Measurements from ENCODE around the gene SIMC1. TPM values are rescaled to one million over a fixed set of nuclear protein-coding genes. Genes with fewer than 3 reads are reported as not detected.

Gene SIMC1
- total RNA-seq, 1 experiment from 2014 or later, result 6.5 TPM

DNA sequence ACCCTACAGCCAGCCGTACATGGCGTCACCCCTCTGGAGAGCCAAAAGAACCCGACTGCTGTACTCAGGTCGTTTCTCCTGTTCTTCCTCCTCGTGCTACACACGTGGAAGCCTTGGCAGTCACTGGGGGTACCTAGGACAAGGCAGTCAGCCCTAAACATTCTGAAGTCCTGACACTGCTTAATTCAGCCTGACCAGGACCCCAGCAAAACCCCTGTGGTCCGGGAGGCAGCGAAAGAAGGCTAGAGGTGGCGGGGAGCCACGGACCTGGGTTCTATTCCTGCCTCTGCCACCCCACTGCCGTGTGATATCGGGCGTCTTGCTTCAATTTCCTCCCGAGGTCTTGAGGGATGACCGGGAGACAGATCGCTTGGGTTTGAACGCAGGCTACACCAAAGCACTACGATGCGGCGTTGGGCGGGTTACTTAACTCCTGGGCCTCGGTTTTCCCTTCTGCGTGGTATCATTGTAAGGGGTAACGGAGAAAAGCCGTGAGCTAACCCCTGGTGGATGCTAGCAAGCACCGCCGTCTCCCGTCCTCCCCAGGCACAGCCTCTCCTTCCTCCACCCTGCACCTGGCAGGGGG is 126.6 kb downstream of the SIMC1 start:
- H3K36me3 ChIP-seq (ENCODE audit: low read depth), result no peaks in the 10 kb centered on the region
- H3K27ac ChIP-seq, result no peak overlapping the region
- no peak overlapping the region for H2AFZ ChIP-seq
- no peak overlapping the region for H3K4me3 ChIP-seq
- H3K9me3 ChIP-seq (ENCODE audit: insufficient read depth, low read depth), result no peaks in the 10 kb centered on the region
- BruUV-seq (replicated peaks), result no TSS peak
- H4K20me1 ChIP-seq (ENCODE audit: insufficient read depth), result no peaks in the 10 kb centered on the region
- H3K9me2 ChIP-seq (ENCODE audit: insufficient read depth), result no peaks in the 10 kb centered on the region
- ChIA-PET POLR2A (ENCODE audit: unreplicated experiment) (no interaction called here), CTCF (no interaction called here)
- no peak for DNase-seq
- peaks cover 6% of the 10 kb centered on the region; the same call in 1 of the 2 replicates for H3K4me1 ChIP-seq (replicated peaks; ENCODE audit: insufficient read depth)
- no peak overlapping the region for H3K4me2 ChIP-seq
- peaks cover 16% of the 10 kb centered on the region for H3K79me2 ChIP-seq (ENCODE audit: low read depth)
- no peaks in the 10 kb centered on the region for H3F3A ChIP-seq (ENCODE audit: insufficient read depth, low read depth)
- TF ChIP-seq, protein P1, sequence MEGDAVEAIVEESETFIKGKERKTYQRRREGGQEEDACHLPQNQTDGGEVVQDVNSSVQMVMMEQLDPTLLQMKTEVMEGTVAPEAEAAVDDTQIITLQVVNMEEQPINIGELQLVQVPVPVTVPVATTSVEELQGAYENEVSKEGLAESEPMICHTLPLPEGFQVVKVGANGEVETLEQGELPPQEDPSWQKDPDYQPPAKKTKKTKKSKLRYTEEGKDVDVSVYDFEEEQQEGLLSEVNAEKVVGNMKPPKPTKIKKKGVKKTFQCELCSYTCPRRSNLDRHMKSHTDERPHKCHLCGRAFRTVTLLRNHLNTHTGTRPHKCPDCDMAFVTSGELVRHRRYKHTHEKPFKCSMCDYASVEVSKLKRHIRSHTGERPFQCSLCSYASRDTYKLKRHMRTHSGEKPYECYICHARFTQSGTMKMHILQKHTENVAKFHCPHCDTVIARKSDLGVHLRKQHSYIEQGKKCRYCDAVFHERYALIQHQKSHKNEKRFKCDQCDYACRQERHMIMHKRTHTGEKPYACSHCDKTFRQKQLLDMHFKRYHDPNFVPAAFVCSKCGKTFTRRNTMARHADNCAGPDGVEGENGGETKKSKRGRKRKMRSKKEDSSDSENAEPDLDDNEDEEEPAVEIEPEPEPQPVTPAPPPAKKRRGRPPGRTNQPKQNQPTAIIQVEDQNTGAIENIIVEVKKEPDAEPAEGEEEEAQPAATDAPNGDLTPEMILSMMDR (conservative IDR thresholded peaks at IDR 0.05), result no peak
- H3K27me3 ChIP-seq (ENCODE audit: insufficient read depth, low read depth), result no peaks in the 10 kb centered on the region
- intact Hi-C loops (cut with micrococcal nuclease; ENCODE audit: unreplicated experiment), result no loop called here

DNA sequence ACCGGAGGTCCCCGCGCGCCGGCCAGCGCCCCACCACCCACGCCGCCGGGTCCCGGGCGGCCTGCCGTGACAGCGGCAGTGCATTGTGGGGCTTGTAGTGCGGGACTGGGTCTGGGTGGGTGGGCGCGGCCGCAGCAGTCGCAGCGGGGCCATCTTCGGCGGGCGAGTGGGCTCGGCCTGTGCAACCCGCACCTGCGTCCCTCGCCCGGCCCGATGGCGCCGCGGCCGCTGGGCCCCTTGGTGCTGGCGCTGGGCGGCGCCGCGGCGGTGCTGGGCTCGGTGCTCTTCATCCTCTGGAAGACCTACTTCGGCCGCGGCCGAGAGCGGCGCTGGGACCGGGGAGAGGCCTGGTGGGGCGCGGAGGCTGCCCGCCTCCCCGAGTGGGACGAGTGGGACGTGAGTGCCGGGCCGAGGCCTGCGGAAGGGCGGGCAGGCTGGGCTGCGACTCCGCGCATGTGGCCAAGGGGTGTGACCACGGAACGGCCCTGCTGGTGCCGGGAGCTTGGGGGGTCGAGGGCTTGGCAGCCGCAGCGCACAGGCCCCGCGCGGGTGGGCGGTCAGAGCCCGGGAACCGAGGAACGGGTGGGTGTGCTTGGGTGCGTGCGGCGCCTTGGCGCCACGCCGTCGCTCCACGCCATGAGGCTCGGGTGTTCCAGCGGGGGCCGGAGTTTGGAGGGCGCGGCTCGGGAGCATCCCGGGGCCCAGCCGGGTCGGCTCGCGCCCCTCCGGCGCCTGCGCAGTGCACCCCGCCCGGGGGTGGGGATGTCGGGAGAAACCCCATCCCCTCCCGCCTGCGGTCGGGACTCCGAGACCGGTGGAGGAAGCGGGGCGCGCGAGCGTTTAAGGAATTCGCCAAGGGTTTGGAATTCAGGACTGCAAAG is 127.4 kb downstream of the SIMC1 start, which contains the start of gene ARL10:
Gene ARL10, plus strand, starts transcription at position 137 of the 881 bp plus-strand sequence. Its CDS starts 77 bp downstream, at position 214.
- H3K9me2 ChIP-seq (ENCODE audit: insufficient read depth), result no peaks in the 10 kb centered on the region
- peaks cover under 1% of the 10 kb centered on the region; the same call in 1 of the 2 replicates for H3K4me1 ChIP-seq (replicated peaks; ENCODE audit: insufficient read depth)
- ChIA-PET POLR2A (ENCODE audit: unreplicated experiment) (no interaction called here), CTCF (no interaction called here)
- DNase-seq, result peak in 1 of 2 experiments; percentile 17
- H3F3A ChIP-seq (ENCODE audit: insufficient read depth, low read depth), result no peaks in the 10 kb centered on the region
- no peaks in the 10 kb centered on the region for H3K27me3 ChIP-seq (ENCODE audit: insufficient read depth, low read depth)
- no peaks in the 10 kb centered on the region for H3K36me3 ChIP-seq (ENCODE audit: low read depth)
- no peak within 1 kb of the TSS for H3K4me3 ChIP-seq
- H2AFZ ChIP-seq, result no peak within 1 kb of the TSS
- H4K20me1 ChIP-seq (ENCODE audit: insufficient read depth), result no peaks in the 10 kb centered on the region
- no TSS peak for BruUV-seq (replicated peaks)
- intact Hi-C loops (cut with micrococcal nuclease; ENCODE audit: unreplicated experiment), result no loop called here
- no peak within 1 kb of the TSS for H3K27ac ChIP-seq
- H3K79me2 ChIP-seq (ENCODE audit: low read depth), result peaks cover 9% of the 10 kb centered on the region
- TF ChIP-seq EZH2 (IDR thresholded peaks at IDR 0.05; ENCODE audit: low read depth), result no peak
- TF ChIP-seq, protein P1 (conservative IDR thresholded peaks at IDR 0.05), result no peak
- H3K9me3 ChIP-seq (ENCODE audit: insufficient read depth, low read depth), result no peaks in the 10 kb centered on the region
- H3K4me2 ChIP-seq, result no peak within 1 kb of the TSS

DNA sequence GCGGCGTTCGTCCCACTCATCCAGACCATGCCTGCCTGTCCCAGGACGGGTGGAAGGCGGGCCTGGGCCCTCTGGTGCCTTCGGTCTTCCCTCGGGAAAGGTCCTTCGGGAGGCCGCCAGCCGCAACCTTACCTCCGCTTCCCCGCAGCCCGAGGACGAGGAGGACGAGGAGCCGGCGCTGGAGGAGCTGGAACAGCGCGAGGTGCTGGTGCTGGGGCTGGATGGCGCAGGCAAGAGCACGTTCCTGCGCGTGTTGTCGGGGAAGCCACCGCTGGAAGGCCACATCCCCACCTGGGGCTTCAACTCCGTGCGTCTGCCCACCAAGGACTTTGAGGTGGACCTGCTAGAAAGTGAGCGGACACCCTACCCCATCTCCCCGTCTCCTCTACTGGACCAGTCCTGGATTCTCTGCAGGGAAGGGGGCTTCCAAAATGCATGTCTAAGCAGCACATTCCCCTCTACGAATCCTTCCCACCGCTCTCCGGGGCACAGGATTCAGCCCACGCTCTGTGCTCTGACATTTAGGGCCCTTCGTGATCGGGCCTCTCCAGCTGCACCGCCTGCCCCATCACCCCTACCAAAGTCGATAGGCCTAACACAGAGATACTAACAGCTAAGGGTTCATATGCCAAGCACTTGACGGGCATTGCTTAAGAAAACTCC is 128.1 kb downstream of the SIMC1 start:
- POLR2A ChIA-PET (ENCODE audit: unreplicated experiment), result no interaction called here
- no peaks in the 10 kb centered on the region for H3K9me3 ChIP-seq (ENCODE audit: insufficient read depth, low read depth)
- no peak for TF ChIP-seq EZH2 (IDR thresholded peaks at IDR 0.05; ENCODE audit: low read depth)
- TF ChIP-seq, protein P1 (conservative IDR thresholded peaks at IDR 0.05), result no peak
- no peaks in the 10 kb centered on the region for H3F3A ChIP-seq (ENCODE audit: insufficient read depth, low read depth)
- no peak overlapping the region for H3K4me2 ChIP-seq
- no peaks in the 10 kb centered on the region for H3K27me3 ChIP-seq (ENCODE audit: insufficient read depth, low read depth)
- peaks cover 2% of the 10 kb centered on the region; the same call in 1 of the 2 replicates for H3K79me2 ChIP-seq (ENCODE audit: low read depth)
- H3K9me2 ChIP-seq (ENCODE audit: insufficient read depth), result no peaks in the 10 kb centered on the region
- no peaks in the 10 kb centered on the region for H3K36me3 ChIP-seq (ENCODE audit: low read depth)
- H3K4me1 ChIP-seq (replicated peaks; ENCODE audit: insufficient read depth), result no peaks in the 10 kb centered on the region; the same call in 1 of the 2 replicates
- H2AFZ ChIP-seq, result no peak overlapping the region
- H4K20me1 ChIP-seq (ENCODE audit: insufficient read depth), result no peaks in the 10 kb centered on the region
- no peak for DNase-seq
- H3K27ac ChIP-seq, result no peak overlapping the region
- intact Hi-C loops (cut with micrococcal nuclease; ENCODE audit: unreplicated experiment), result no loop called here
- no peak overlapping the region for H3K4me3 ChIP-seq
- no TSS peak for BruUV-seq (replicated peaks)
- CTCF ChIA-PET, result no interaction called here

All from PC-9 (cell line).